ENCODE data around the gene TUBG2.

Gene TUBG2

GRCh38 chr17:42708588-42708987 is 49.5 kb downstream of the TUBG2 start:
- no peaks in the 10 kb centered on the region for H3K9me3 Mint-ChIP-seq
- H3K27me3 Mint-ChIP-seq: no peaks in the 10 kb centered on the region
- no peak overlapping the region for H3K4me3 Mint-ChIP-seq
- H3K4me1 Mint-ChIP-seq (ENCODE audit: low read depth): peaks cover 5% of the 10 kb centered on the region
- H3K36me3 Mint-ChIP-seq (ENCODE audit: low read depth): peaks cover 100% of the 10 kb centered on the region
- no peak overlapping the region for H3K27ac Mint-ChIP-seq
- intact Hi-C loops (cut with micrococcal nuclease): loop anchor here (10.0 kb wide), 1 partner anchor 124 kb away; no protein-coding TSS in a partner anchor

GRCh38 chr17:42709561-42709960 is 50.5 kb downstream of the TUBG2 start:
- intact Hi-C loops (cut with micrococcal nuclease): loop anchor here (10.0 kb wide), 1 partner anchor 125 kb away; no protein-coding TSS in a partner anchor
- Mint-ChIP-seq H3K27ac (no peak overlapping the region), H3K4me1 (ENCODE audit: low read depth) (peaks cover 5% of the 10 kb centered on the region), H3K27me3 (no peaks in the 10 kb centered on the region), H3K4me3 (no peak overlapping the region), H3K36me3 (ENCODE audit: low read depth) (peaks cover 99% of the 10 kb centered on the region), H3K9me3 (no peaks in the 10 kb centered on the region)

All from dendritic cell treated with granulocyte-macrophage colony-stimulating factor and Interleukin-4, amounts not matched to agents 40 ng/mL and 50 ng/mL, for 4 days (primary cell).